ENCODE measurements around the gene HARS1. TPM values are rescaled to one million over a fixed set of nuclear protein-coding genes. Genes with fewer than 3 reads are reported as not detected.

Gene HARS1
- total RNA-seq, 2 experiments from 2014 or later, result 100 to 101 TPM

Other genes starting within 250 kb of the HARS1 start
- 10 to 100 TPM; 13.6 to 14.1 TPM for gene EIF4EBP3, start 143.7 kb downstream of the HARS1 start, total RNA-seq
- gene SRA1, start 133.9 kb downstream of the HARS1 start, total RNA-seq, result 10 to 100 TPM; 64.3 to 68.2 TPM
- gene APBB3, start 126.8 kb downstream of the HARS1 start, total RNA-seq, result 10 to 100 TPM; 14.1 to 15.3 TPM
- gene SLC35A4, start 126.5 kb downstream of the HARS1 start, total RNA-seq, result 100 to 1,000 TPM; 116 TPM
- under 1 TPM; 0.44 to 0.70 TPM for gene CD14, start 58.2 kb downstream of the HARS1 start, total RNA-seq
- 10 to 100 TPM; 34.6 to 35.3 TPM for gene TMCO6, start 51.9 kb downstream of the HARS1 start, total RNA-seq
- gene NDUFA2, start 43.7 kb downstream of the HARS1 start, total RNA-seq, result 10 to 100 TPM; 70.9 to 76.7 TPM
- 10 to 100 TPM; 89.9 to 96.8 TPM for gene IK, start 43.5 kb downstream of the HARS1 start, total RNA-seq
- gene WDR55, start 26.5 kb downstream of the HARS1 start, total RNA-seq, result 10 to 100 TPM; 41.0 to 41.3 TPM
- gene DND1, start 17.8 kb downstream of the HARS1 start, total RNA-seq, result 1 to 10 TPM; 3.2 to 3.4 TPM
- 10 to 100 TPM; 22.6 to 25.8 TPM for gene HARS2, start 85 bp upstream of the HARS1 start, total RNA-seq
- 10 to 100 TPM; 69.5 to 73.0 TPM for gene ZMAT2, start 9.1 kb upstream of the HARS1 start, total RNA-seq
- gene PCDHA1, start 94.8 kb upstream of the HARS1 start, total RNA-seq, result not detected
- not detected for gene PCDHA2, start 103.5 kb upstream of the HARS1 start, total RNA-seq
- not detected for gene PCDHA3, start 109.7 kb upstream of the HARS1 start, total RNA-seq
- not detected for gene PCDHA4, start 115.7 kb upstream of the HARS1 start, total RNA-seq
- not detected for gene PCDHA5, start 130.2 kb upstream of the HARS1 start, total RNA-seq
- gene PCDHA6, start 136.6 kb upstream of the HARS1 start, total RNA-seq, result not detected
- gene PCDHA7, start 142.9 kb upstream of the HARS1 start, total RNA-seq, result not detected
- not detected for gene PCDHA8, start 149.8 kb upstream of the HARS1 start, total RNA-seq
- not detected for gene PCDHA9, start 157.0 kb upstream of the HARS1 start, total RNA-seq
- not detected for gene PCDHA10, start 164.5 kb upstream of the HARS1 start, total RNA-seq
- gene PCDHA11, start 177.6 kb upstream of the HARS1 start, total RNA-seq, result not detected
- gene PCDHA12, start 183.9 kb upstream of the HARS1 start, total RNA-seq, result not detected
- gene PCDHA13, start 190.8 kb upstream of the HARS1 start, total RNA-seq, result not detected
- gene PCDHAC1, start 234.9 kb upstream of the HARS1 start, total RNA-seq, result not detected